Neural cell (in vitro differentiated cells): ENCODE results near the gene PDE6C. TPM values are rescaled to one million over a fixed set of nuclear protein-coding genes. Genes with fewer than 3 reads are reported as not detected.

Experiments
- H2AFZ ChIP-seq: fragments of 200-600, 300-800 bp; sonication (generic), shearing (Covaris generic); 2 replicates; pipeline ENCODE4 v1.6.0; 2014; ENCODE audit warnings: low read depth, mild to moderate bottlenecking, antibody characterized with exemption, low read length, moderate library complexity
- H3F3A ChIP-seq: fragments of 200-600 bp; shearing (Covaris generic); 2 replicates; pipeline ENCODE4 v1.6.1; 2016; ENCODE audit warnings: mild to moderate bottlenecking, moderate library complexity, mixed read lengths, antibody characterized with exemption, low read length; ENCODE audit not compliant: insufficient read depth, poor library complexity, severe bottlenecking
- H3K27ac ChIP-seq: fragments of 200-600, 300-800 bp; sonication (generic), shearing (Covaris generic); 2 replicates; pipeline ENCODE4 v1.5.1; 2014; ENCODE audit warnings: mild to moderate bottlenecking, low read length, moderate library complexity
- H3K27me3 ChIP-seq: fragments of 300-800, 200-600 bp; sonication (generic), shearing (Covaris generic); 2 replicates; pipeline ENCODE4 v1.6.0; 2014; ENCODE audit warnings: mild to moderate bottlenecking, low read depth, low read length, moderate library complexity; ENCODE audit not compliant: insufficient read depth
- H3K36me3 ChIP-seq: fragments of 300-800, 200-600 bp; sonication (generic), shearing (Covaris generic); 2 replicates; pipeline ENCODE4 v1.5.1; 2014; ENCODE audit warnings: mild to moderate bottlenecking, antibody characterized with exemption, low read length, moderate library complexity; ENCODE audit not compliant: insufficient read depth
- H3K4me2 ChIP-seq: fragments of 300-800, 200-600 bp; sonication (generic), shearing (Covaris generic); 2 replicates; pipeline ENCODE4 v1.6.0; 2014; ENCODE audit warnings: mild to moderate bottlenecking, low read length
- H3K4me3 ChIP-seq: fragments of 300-800, 200-600 bp; sonication (generic), shearing (Covaris generic); 2 replicates; pipeline ENCODE4 v1.5.1; 2014; ENCODE audit warnings: mild to moderate bottlenecking, low read length, moderate library complexity
- H3K79me2 ChIP-seq: fragments of 200-600 bp; shearing (Covaris generic); replicated peaks from 2 replicates; pipeline ENCODE4 v1.6.0; 2014; ENCODE audit warnings: mild to moderate bottlenecking, low read length, moderate library complexity; ENCODE audit not compliant: insufficient read depth
- H3K9ac ChIP-seq: fragments of 300-800, 200-600 bp; sonication (generic), shearing (Covaris generic); 2 replicates; pipeline ENCODE4 v1.6.1; 2016; ENCODE audit warnings: mild to moderate bottlenecking, low read length, mixed read lengths
- H3K9me2 ChIP-seq: fragments of 200-600 bp; shearing (Covaris generic); 2 replicates; pipeline ENCODE4 v1.6.1; 2016; ENCODE audit warnings: mild to moderate bottlenecking, low read length, mixed read lengths; ENCODE audit not compliant: insufficient read depth
- H3K9me3 ChIP-seq: fragments of 200-600, 300-800 bp; sonication (generic), shearing (Covaris generic); 2 replicates; pipeline ENCODE4 v1.6.1; 2016; ENCODE audit warnings: mild to moderate bottlenecking, mixed run types, low read length, moderate library complexity, mixed read lengths
- H4K20me1 ChIP-seq: fragments of 200-600 bp; shearing (Covaris generic); 2 replicates; pipeline ENCODE4 v1.6.1; 2016; ENCODE audit warnings: mild to moderate bottlenecking, mixed run types; ENCODE audit not compliant: insufficient read depth
- CTCF ChIP-seq: fragments of 450-650 bp; IDR thresholded peaks from 2 replicates; pipeline ENCODE4 v1.5.1; 2014; ENCODE audit warnings: antibody characterized with exemption, mild to moderate bottlenecking, moderate library complexity; ENCODE audit not compliant: poor library complexity, severe bottlenecking
- EP300 ChIP-seq: fragments of 450-650 bp; conservative IDR thresholded peaks from 2 replicates; pipeline ENCODE4 v1.6.1; 2014; ENCODE audit warnings: antibody characterized with exemption, mild to moderate bottlenecking, moderate library complexity; ENCODE audit not compliant: poor library complexity, severe bottlenecking
- EZH2 ChIP-seq: fragments of 200-600, 300-800 bp; shearing (Covaris generic), sonication (generic); IDR thresholded peaks from 2 replicates; pipeline ENCODE4 v1.6.1; 2014; ENCODE audit warnings: antibody characterized with exemption, low read length, borderline replicate concordance, mild to moderate bottlenecking; ENCODE audit not compliant: insufficient read depth, poor library complexity, severe bottlenecking
- MXI1 ChIP-seq: fragments of 450-650 bp; conservative IDR thresholded peaks from 2 replicates; pipeline ENCODE4 v1.6.1; 2014; ENCODE audit warnings: antibody characterized with exemption, mild to moderate bottlenecking; ENCODE audit not compliant: poor library complexity, severe bottlenecking
- POLR2AphosphoS5 ChIP-seq: IDR thresholded peaks from 2 replicates; pipeline ENCODE4 v1.6.1; 2012
- RAD21 ChIP-seq: fragments of 450-650 bp; conservative IDR thresholded peaks from 2 replicates; pipeline ENCODE4 v1.6.1; 2014; ENCODE audit warnings: antibody characterized with exemption, mild to moderate bottlenecking, moderate library complexity
- REST ChIP-seq: IDR thresholded peaks from 2 replicates; pipeline ENCODE4 v1.6.1; 2012; ENCODE audit warnings: borderline replicate concordance
- SMC3 ChIP-seq: fragments of 450-650 bp; conservative IDR thresholded peaks from 2 replicates; pipeline ENCODE4 v1.6.1; 2014; ENCODE audit warnings: antibody characterized with exemption, mild to moderate bottlenecking, moderate library complexity; ENCODE audit not compliant: poor library complexity
- TAF1 ChIP-seq: IDR thresholded peaks from 2 replicates; pipeline ENCODE4 v1.6.1; 2012; ENCODE audit warnings: low read depth
- polyA plus RNA-seq: library from polyadenylated mRNA; depleted of rRNA; stranded (reverse); fragments of >200 nt; gene quantifications from 2 replicates; pipeline ENCODE4 v1.2.3, GENCODE V29; 2014

PDE6C gene
- polyA plus RNA-seq, 1 donor from 2014 or later: not detected

DNA sequence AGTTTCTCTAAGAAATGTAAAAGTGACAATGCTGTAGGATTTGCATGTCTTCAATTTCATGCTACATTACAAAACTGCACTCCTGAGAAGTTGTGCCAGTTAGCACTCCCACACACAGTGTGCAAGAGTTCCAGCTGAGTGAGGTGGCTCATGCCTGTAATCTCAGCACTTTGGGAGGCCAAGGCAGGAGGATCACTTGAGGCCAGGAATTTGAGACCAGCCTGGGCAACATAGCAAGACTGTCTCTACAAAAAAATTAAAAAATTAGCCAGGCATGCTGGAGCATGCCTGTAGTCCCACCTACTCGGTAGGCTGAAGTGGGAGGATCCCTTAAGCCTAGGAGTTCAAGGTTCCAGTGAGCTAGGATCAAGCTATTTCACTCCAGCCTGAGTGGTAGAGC lies 45.4 kb downstream of the PDE6C start:
- no peak overlapping the region for H2AFZ ChIP-seq
- no peak overlapping the region for H3K4me3 ChIP-seq
- no peaks in the 10 kb centered on the region for H3F3A ChIP-seq
- TF ChIP-seq SMC3: no peak
- H3K27me3 ChIP-seq: no peaks in the 10 kb centered on the region
- no peak overlapping the region for H3K4me2 ChIP-seq
- no peaks in the 10 kb centered on the region for H3K36me3 ChIP-seq
- H3K9ac ChIP-seq: no peak overlapping the region
- H3K27ac ChIP-seq: no peak overlapping the region
- H3K9me3 ChIP-seq: no peaks in the 10 kb centered on the region
- H4K20me1 ChIP-seq: no peaks in the 10 kb centered on the region
- H3K9me2 ChIP-seq: no peaks in the 10 kb centered on the region
- no peaks in the 10 kb centered on the region for H3K79me2 ChIP-seq

GRCh38 chr10:93666030-93666429 lies 53.7 kb downstream of the PDE6C start:
- Histone ChIP-seq H3K36me3 (peaks cover 7% of the 10 kb centered on the region), H3F3A (no peaks in the 10 kb centered on the region)

More at GRCh38 chr10:93666030-93666429, 53.7 kb downstream of the PDE6C start:
- Histone ChIP-seq H3K9me3 (no peaks in the 10 kb centered on the region), H3K79me2 (no peaks in the 10 kb centered on the region), H3K9ac (no peak overlapping the region), H3K9me2 (no peaks in the 10 kb centered on the region), H3K4me2 (no peak overlapping the region), H3K27ac (no peak overlapping the region), H4K20me1 (no peaks in the 10 kb centered on the region), H2AFZ (no peak overlapping the region), H3K4me3 (no peak overlapping the region), H3K27me3 (no peaks in the 10 kb centered on the region)
- TF ChIP-seq CTCF: no peak
- TF ChIP-seq REST: no peak
- TF ChIP-seq POLR2AphosphoS5: no peak
- TF ChIP-seq EP300: no peak
- TF ChIP-seq TAF1: no peak
- TF ChIP-seq RAD21: no peak
- TF ChIP-seq EZH2: no peak
- TF ChIP-seq SMC3: no peak
- TF ChIP-seq MXI1: no peak
